C4-2B (cell line): Measurements from ENCODE around the gene ADGRG6.

ENCODE experiments used
- H3K27ac ChIP-seq: fragments of 450-650 bp; 2 replicates; pipeline ENCODE4 v1.5.1; 2017
- CTCF ChIP-seq: fragments of 450-650 bp; conservative IDR thresholded peaks from 2 replicates; pipeline ENCODE4 v1.5.1; 2017; ENCODE audit warnings: mild to moderate bottlenecking
- ZFX ChIP-seq: fragments of 450-650 bp; IDR thresholded peaks from 2 replicates; pipeline ENCODE4 v1.6.1; 2017

Gene ADGRG6

GRCh38 chr6:142474531-142475289 lies 172.9 kb downstream of the ADGRG6 start:
- H3K27ac ChIP-seq: peak overlapping the region; percentile 4; the same call in 1 of the 2 replicates
- no peak for TF ChIP-seq ZFX
- peak; percentile 91 for TF ChIP-seq CTCF

GRCh38 chr6:142476452-142476851 lies 174.6 kb downstream of the ADGRG6 start:
- H3K27ac ChIP-seq: no peak overlapping the region
- TF ChIP-seq CTCF (no peak), ZFX (no peak)

GRCh38 chr6:142478117-142478516 lies 176.3 kb downstream of the ADGRG6 start:
- TF ChIP-seq CTCF (peak; percentile 6), ZFX (no peak)
- no peak overlapping the region for H3K27ac ChIP-seq

GRCh38 chr6:142481466-142481865 lies 179.7 kb downstream of the ADGRG6 start:
- TF ChIP-seq ZFX (no peak), CTCF (no peak)
- no peak overlapping the region for H3K27ac ChIP-seq

GRCh38 chr6:142482249-142482648 lies 180.4 kb downstream of the ADGRG6 start:
- TF ChIP-seq ZFX (no peak), CTCF (no peak)
- H3K27ac ChIP-seq: no peak overlapping the region

GRCh38 chr6:142482974-142483373 lies 181.2 kb downstream of the ADGRG6 start:
- no peak for TF ChIP-seq CTCF
- no peak for TF ChIP-seq ZFX
- no peak overlapping the region for H3K27ac ChIP-seq

GRCh38 chr6:142485256-142485655 lies 183.4 kb downstream of the ADGRG6 start:
- H3K27ac ChIP-seq: no peak overlapping the region
- no peak for TF ChIP-seq ZFX
- TF ChIP-seq CTCF: no peak
